Body of pancreas (tissue), 4 donors: ENCODE measurements around the gene KRT1. TPM values are rescaled to one million over a fixed set of nuclear protein-coding genes. Genes with fewer than 3 reads are reported as not detected.
"Not testable (repeated sequence)": the region's sequence is repeated elsewhere in the genome, so short reads cannot be mapped to it uniquely, and the experiment has no call there.

Source experiments
- ATAC-seq: fragments of 150-250 bp; one replicate; pipeline ENCODE4 v1.9.1; 2016
- DNase-seq, 4 donors: peaks; one replicate each; pipeline ENCODE4 v3.0.0-alpha.2; 2019
- H3K27ac ChIP-seq, 4 donors: fragments of 200-600 bp; sonication (generic); 1 replicate in 3 of 4; 2 replicates in 1 of 4; pipeline versions ENCODE4 v1.5.1 to v1.6.1; 2016 to 2019; ENCODE audit warnings: mild to moderate bottlenecking in 1 of 4, mixed read lengths in 1 of 4, moderate library complexity in 1 of 4
- H3K27me3 ChIP-seq, 2 donors: fragments of 200-600 bp; sonication (generic); one replicate each; pipeline ENCODE4 v1.6.0; 2016; ENCODE audit warnings: mild to moderate bottlenecking in 1 of 2
- H3K36me3 ChIP-seq, 2 donors: fragments of 200-600 bp; sonication (generic); replicated peaks in 1 of 2; 2 replicates each; pipeline ENCODE4 v1.5.1; 2016; ENCODE audit warnings: low read depth in 2 of 2; ENCODE audit not compliant: insufficient read depth in 1 of 2
- H3K4me1 ChIP-seq: fragments of 200-600 bp; sonication (generic); one replicate; pipeline ENCODE4 v1.6.0; 2016
- H3K4me3 ChIP-seq, 2 donors: fragments of 200-600 bp; sonication (generic); 1 replicate in 1 of 2; 2 replicates in 1 of 2; pipeline ENCODE4 v1.5.1; 2016 to 2019
- H3K9me3 ChIP-seq, 3 donors: fragments of 200-600 bp; sonication (generic); 1 replicate in 2 of 3; 2 replicates in 1 of 3; pipeline ENCODE4 v1.5.1; 2016
- CTCF ChIP-seq, 7 experiments: fragments of 450-650 bp in 4 of 7; fragments of 200-600 bp in 3 of 7; sonication (generic) in 3 of 7; IDR thresholded peaks; one replicate each; pipeline ENCODE4 v1.5.1; 2016 to 2019; ENCODE audit warnings: antibody characterized with exemption in 7 of 7
- POLR2A ChIP-seq, 3 donors: fragments of 450-650 bp; IDR thresholded peaks; one replicate each; pipeline ENCODE4 v1.6.1; 2016; ENCODE audit warnings: antibody characterized with exemption in 3 of 3, mild to moderate bottlenecking in 2 of 3
- WGBS, 2 donors: methylation state at CpG; one replicate each; pipeline ENCODE4 v1.1.5; 2017; 5-methylcytosine and 5-hydroxymethylcytosine counted together
- intact Hi-C: fragments of 100-400 bp; cut with DNase I; formaldehyde crosslinking; loops from one replicate; pipeline ENCODE4 v1.15.1; 2023
- total RNA-seq, 2 donors: library from RNA; depleted of rRNA; stranded (reverse); fragments of >200 nt; gene quantifications; one replicate each; pipeline ENCODE4 v1.1.0, GENCODE V29; 2016

The KRT1 gene
- total RNA-seq, 2 donors from 2014 or later, result not detected

DNA sequence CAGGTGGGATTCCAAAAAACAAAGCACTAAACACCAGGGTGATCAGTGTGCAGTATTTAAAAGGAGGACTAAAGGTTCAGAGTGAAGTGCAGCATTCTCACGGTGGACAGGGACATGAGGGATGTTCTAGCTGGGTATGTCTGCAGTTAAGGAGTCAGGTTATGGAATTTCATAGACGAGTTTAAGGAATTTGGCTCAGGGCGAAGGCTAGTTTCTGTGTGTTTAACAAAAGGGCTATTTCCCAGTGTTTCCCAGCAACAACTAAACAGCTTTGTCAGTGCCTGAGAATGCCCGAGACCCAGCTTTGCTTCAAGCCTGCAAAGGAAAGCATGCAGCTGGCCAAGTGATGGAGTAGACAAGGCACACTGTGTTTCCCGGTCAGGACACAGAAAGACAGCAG, 7.0 kb downstream of the KRT1 start:
- TF ChIP-seq POLR2A (IDR thresholded peaks at IDR 0.05) (no peak), CTCF (IDR thresholded peaks at IDR 0.05) (no peak)
- Histone ChIP-seq H3K36me3 (no peaks in the 10 kb centered on the region), H3K27me3 (no peaks in the 10 kb centered on the region), H3K4me3 (no peak overlapping the region), H3K27ac (no peak overlapping the region), H3K4me1 (no peaks in the 10 kb centered on the region), H3K9me3 (no peaks in the 10 kb centered on the region)
- no peak for ATAC-seq
- intact Hi-C loops, result no loop called here
- 39 to 43% methylated on average over 5 of the region's 5 CpGs for WGBS, 2 donors
- no peak for DNase-seq

GRCh38 chr12:52672321-52672933, 7.8 kb downstream of the KRT1 start:
- DNase-seq, result no peak
- H3K27me3 ChIP-seq, result no peaks in the 10 kb centered on the region
- no peak overlapping the region for H3K4me3 ChIP-seq
- TF ChIP-seq CTCF (IDR thresholded peaks at IDR 0.05) (no peak), POLR2A (IDR thresholded peaks at IDR 0.05) (no peak)
- no peaks in the 10 kb centered on the region for H3K36me3 ChIP-seq
- H3K9me3 ChIP-seq, result no peaks in the 10 kb centered on the region
- intact Hi-C loops, result no loop called here
- H3K4me1 ChIP-seq, result no peaks in the 10 kb centered on the region
- H3K27ac ChIP-seq, result no peak overlapping the region
- no peak for ATAC-seq
- WGBS, 2 donors, result 30 to 60% methylated on average over 2 of the region's 2 CpGs

GRCh38 chr12:52670961-52671360, 9.2 kb downstream of the KRT1 start:
- ATAC-seq (no peak), DNase-seq (no peak)
- H3K4me1 ChIP-seq, result no peaks in the 10 kb centered on the region
- no peak overlapping the region for H3K27ac ChIP-seq
- intact Hi-C loops, result no loop called here
- no peaks in the 10 kb centered on the region for H3K27me3 ChIP-seq
- WGBS, 2 donors, result 79 to 89% methylated on average over 3 of the region's 3 CpGs
- H3K36me3 ChIP-seq, result no peaks in the 10 kb centered on the region
- TF ChIP-seq CTCF (IDR thresholded peaks at IDR 0.05), result no peak
- TF ChIP-seq POLR2A (IDR thresholded peaks at IDR 0.05), result no peak
- no peaks in the 10 kb centered on the region for H3K9me3 ChIP-seq
- no peak overlapping the region for H3K4me3 ChIP-seq

- H3K4me1 ChIP-seq, result no peaks in the 10 kb centered on the region
- WGBS, 2 donors, result 67 to 77% methylated on average over 4 of the region's 4 CpGs
- TF ChIP-seq CTCF (IDR thresholded peaks at IDR 0.05), result no peak
- H3K9me3 ChIP-seq, result no peaks in the 10 kb centered on the region
- intact Hi-C loops, result no loop called here
- DNase-seq, result no peak
- H3K27me3 ChIP-seq, result no peaks in the 10 kb centered on the region
- no peak overlapping the region for H3K27ac ChIP-seq
- H3K36me3 ChIP-seq, result no peaks in the 10 kb centered on the region
- ATAC-seq, result no peak
- no peak overlapping the region for H3K4me3 ChIP-seq
These were observed 9.7 kb downstream of the KRT1 start for GRCh38 chr12:52670506-52670905.

- H3K4me3 ChIP-seq, H3K27ac ChIP-seq, ATAC-seq, H3K9me3 ChIP-seq, H3K36me3 ChIP-seq, H3K4me1 ChIP-seq, intact Hi-C loops, H3K27me3 ChIP-seq, DNase-seq: not testable (repeated sequence)
- 79 to 87% methylated on average over 3 of the region's 3 CpGs for WGBS, 2 donors
These were observed 10.3 kb downstream of the KRT1 start for GRCh38 chr12:52669941-52670340.
